Measurements from ENCODE around the gene AFAP1L2. TPM values are rescaled to one million over a fixed set of nuclear protein-coding genes. Genes with fewer than 3 reads are reported as not detected.
A peak's percentile ranks its signal among the peaks of the same experiment; 100 is the strongest.
"Not testable (repeated sequence)": the region's sequence is repeated elsewhere in the genome, so short reads cannot be mapped to it uniquely, and the experiment has no call there.

Gene AFAP1L2
- polyA plus RNA-seq, 4 donors: 1.1 to 7.7 (median 3.3) TPM

GRCh38 chr10:114336823-114337509 is 67.3 kb downstream of the AFAP1L2 start:
- no peaks in the 10 kb centered on the region for H3K9me3 ChIP-seq (ENCODE audit: control insufficient read depth in 2 of 2, insufficient read depth in 1 of 2, low read depth in 1 of 2, low read length in 1 of 2)
- no peak overlapping the region for H3K4me3 ChIP-seq (ENCODE audit: low read depth in 1 of 3, low read length in 3 of 3)
- no peaks in the 10 kb centered on the region for H3K4me1 ChIP-seq (ENCODE audit: control insufficient read depth in 3 of 3, insufficient read depth in 2 of 3, low read depth in 1 of 3, low read length in 2 of 3)
- H3K27me3 ChIP-seq (ENCODE audit: control insufficient read depth in 3 of 3, insufficient read depth in 3 of 3, low read length in 3 of 3): peaks cover 0 to 4% (median 0%) of the 10 kb centered on the region in 3 donors
- peaks cover 0 to 2% (median 0%) of the 10 kb centered on the region in 3 donors for H3K36me3 ChIP-seq (ENCODE audit: control insufficient read depth in 3 of 3, insufficient read depth in 2 of 3, low read depth in 1 of 3, low read length in 3 of 3)
- FAIRE-seq (no peak), DNase-seq (no peak)
- 69 to 78% (median 71%) methylated on average over 10 of the region's 10 CpGs for WGBS, 3 donors
- no peak overlapping the region for H3K27ac ChIP-seq (ENCODE audit: low read depth in 1 of 3, low read length in 2 of 3)

DNA sequence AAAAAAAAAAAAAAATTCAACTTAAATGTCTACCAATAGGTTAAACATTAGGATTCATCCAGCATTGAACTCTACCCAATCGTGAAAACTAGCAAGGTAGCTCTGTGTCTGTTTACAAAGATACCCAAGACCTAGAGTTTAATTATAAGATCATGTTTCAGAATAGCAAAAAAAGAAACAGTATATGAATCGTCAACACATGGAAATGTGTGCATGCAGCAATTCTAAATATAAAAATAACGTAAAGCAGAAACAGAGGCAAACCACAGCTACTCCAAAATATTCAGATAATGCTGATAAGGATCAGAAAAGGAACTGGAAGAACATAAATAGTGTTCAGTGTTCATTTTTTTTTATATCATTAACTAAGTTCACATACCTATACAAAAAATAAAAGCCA is 68.7 kb downstream of the AFAP1L2 start:
- Histone ChIP-seq H3K4me3 (ENCODE audit: low read depth in 1 of 3, low read length in 3 of 3) (no peak overlapping the region), H3K4me1 (ENCODE audit: control insufficient read depth in 3 of 3, insufficient read depth in 2 of 3, low read depth in 1 of 3, low read length in 2 of 3) (no peaks in the 10 kb centered on the region), H3K27me3 (ENCODE audit: control insufficient read depth in 3 of 3, insufficient read depth in 3 of 3, low read length in 3 of 3) (peaks cover 0 to 4% (median 0%) of the 10 kb centered on the region in 3 donors), H3K27ac (ENCODE audit: low read depth in 1 of 3, low read length in 2 of 3) (no peak overlapping the region), H3K9me3 (ENCODE audit: control insufficient read depth in 2 of 2, insufficient read depth in 1 of 2, low read depth in 1 of 2, low read length in 1 of 2) (no peaks in the 10 kb centered on the region), H3K36me3 (ENCODE audit: control insufficient read depth in 3 of 3, insufficient read depth in 2 of 3, low read depth in 1 of 3, low read length in 3 of 3) (peaks cover 0 to 5% (median 0%) of the 10 kb centered on the region in 3 donors)
- DNase-seq (no peak), FAIRE-seq (no peak)
- WGBS, 3 donors: 59 to 78% (median 73%) methylated on average over 3 of the region's 3 CpGs

DNA sequence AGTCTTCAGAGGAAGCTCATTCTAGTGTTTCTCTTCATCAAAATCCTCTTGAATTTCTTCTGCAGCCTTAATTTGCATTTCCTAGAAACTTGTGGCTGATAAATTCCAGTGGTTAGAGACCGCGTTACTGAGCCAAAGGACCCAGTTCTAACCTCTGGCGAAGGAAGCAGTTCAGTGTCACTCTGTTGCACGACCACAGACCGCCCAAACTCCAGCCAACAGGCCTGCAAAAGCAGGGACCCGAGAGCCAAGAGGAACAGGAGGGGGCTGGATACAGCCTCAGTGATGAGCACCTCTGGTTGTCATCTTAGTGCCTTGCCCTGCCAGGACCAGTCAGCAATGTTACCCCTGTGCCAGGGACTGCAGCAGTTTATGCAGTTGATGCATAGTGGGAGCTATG is 70.0 kb downstream of the AFAP1L2 start:
- WGBS, 3 donors: 55 to 85% (median 82%) methylated on average over 6 of the region's 6 CpGs
- H3K9me3 ChIP-seq (ENCODE audit: control insufficient read depth in 2 of 2, insufficient read depth in 1 of 2, low read depth in 1 of 2, low read length in 1 of 2): no peaks in the 10 kb centered on the region
- no peaks in the 10 kb centered on the region for H3K4me1 ChIP-seq (ENCODE audit: control insufficient read depth in 3 of 3, insufficient read depth in 2 of 3, low read depth in 1 of 3, low read length in 2 of 3)
- H3K36me3 ChIP-seq (ENCODE audit: control insufficient read depth in 3 of 3, insufficient read depth in 2 of 3, low read depth in 1 of 3, low read length in 3 of 3): peaks cover 0 to 5% (median 0%) of the 10 kb centered on the region in 3 donors
- peaks cover 0 to 4% (median 0%) of the 10 kb centered on the region in 3 donors for H3K27me3 ChIP-seq (ENCODE audit: control insufficient read depth in 3 of 3, insufficient read depth in 3 of 3, low read length in 3 of 3)
- H3K4me3 ChIP-seq (ENCODE audit: low read depth in 1 of 3, low read length in 3 of 3): no peak overlapping the region
- H3K27ac ChIP-seq (ENCODE audit: low read depth in 1 of 3, low read length in 2 of 3): no peak overlapping the region
- FAIRE-seq (no peak), DNase-seq (no peak)

- WGBS, 3 donors: 88 to 97% (median 89%) methylated on average over 5 of the region's 5 CpGs
Observed at GRCh38 chr10:114333441-114333840, 70.9 kb downstream of the AFAP1L2 start.

GRCh38 chr10:114332301-114333192 is 71.8 kb downstream of the AFAP1L2 start:
- no peak overlapping the region for H3K4me3 ChIP-seq (ENCODE audit: low read depth in 1 of 3, low read length in 3 of 3)
- H3K27ac ChIP-seq (ENCODE audit: low read depth in 1 of 3, low read length in 2 of 3): peak overlapping the region in 1 of 3 donors; percentile 25
- H3K9me3 ChIP-seq (ENCODE audit: control insufficient read depth in 2 of 2, insufficient read depth in 1 of 2, low read depth in 1 of 2, low read length in 1 of 2): no peaks in the 10 kb centered on the region
- peaks cover 0 to 4% (median 0%) of the 10 kb centered on the region in 3 donors for H3K27me3 ChIP-seq (ENCODE audit: control insufficient read depth in 3 of 3, insufficient read depth in 3 of 3, low read length in 3 of 3)
- H3K36me3 ChIP-seq (ENCODE audit: control insufficient read depth in 3 of 3, insufficient read depth in 2 of 3, low read depth in 1 of 3, low read length in 3 of 3): peaks cover 0 to 5% (median 0%) of the 10 kb centered on the region in 3 donors
- no peaks in the 10 kb centered on the region for H3K4me1 ChIP-seq (ENCODE audit: control insufficient read depth in 3 of 3, insufficient read depth in 2 of 3, low read depth in 1 of 3, low read length in 2 of 3)
- no peak for DNase-seq
- FAIRE-seq: no peak
- whole genome bisulfite sequencing, 3 donors: 60 to 84% (median 74%) methylated on average over 14 of the region's 14 CpGs

More at GRCh38 chr10:114333441-114333840, 70.9 kb downstream of the AFAP1L2 start:
- not testable (repeated sequence) for H3K27ac ChIP-seq (ENCODE audit: low read depth in 1 of 3, low read length in 2 of 3); H3K27me3 ChIP-seq (ENCODE audit: control insufficient read depth in 3 of 3, insufficient read depth in 3 of 3, low read length in 3 of 3); FAIRE-seq; H3K9me3 ChIP-seq (ENCODE audit: control insufficient read depth in 2 of 2, insufficient read depth in 1 of 2, low read depth in 1 of 2, low read length in 1 of 2); H3K4me3 ChIP-seq (ENCODE audit: low read depth in 1 of 3, low read length in 3 of 3); DNase-seq; H3K36me3 ChIP-seq (ENCODE audit: control insufficient read depth in 3 of 3, insufficient read depth in 2 of 3, low read depth in 1 of 3, low read length in 3 of 3); H3K4me1 ChIP-seq (ENCODE audit: control insufficient read depth in 3 of 3, insufficient read depth in 2 of 3, low read depth in 1 of 3, low read length in 2 of 3)

GRCh38 chr10:114329634-114330365 is 74.5 kb downstream of the AFAP1L2 start:
- no peak for FAIRE-seq
- H3K9me3 ChIP-seq (ENCODE audit: control insufficient read depth in 2 of 2, insufficient read depth in 1 of 2, low read depth in 1 of 2, low read length in 1 of 2): no peaks in the 10 kb centered on the region
- H3K27me3 ChIP-seq (ENCODE audit: control insufficient read depth in 3 of 3, insufficient read depth in 3 of 3, low read length in 3 of 3): no peaks in the 10 kb centered on the region
- H3K4me3 ChIP-seq (ENCODE audit: low read depth in 1 of 3, low read length in 3 of 3): no peak overlapping the region
- DNase-seq: no peak
- 73 to 85% (median 77%) methylated on average over 10 of the region's 10 CpGs for WGBS, 3 donors
- H3K27ac ChIP-seq (ENCODE audit: low read depth in 1 of 3, low read length in 2 of 3): no peak overlapping the region
- no peaks in the 10 kb centered on the region for H3K4me1 ChIP-seq (ENCODE audit: control insufficient read depth in 3 of 3, insufficient read depth in 2 of 3, low read depth in 1 of 3, low read length in 2 of 3)
- peaks cover 0 to 9% (median 0%) of the 10 kb centered on the region in 3 donors for H3K36me3 ChIP-seq (ENCODE audit: control insufficient read depth in 3 of 3, insufficient read depth in 2 of 3, low read depth in 1 of 3, low read length in 3 of 3)

- no peak for FAIRE-seq
- no peak for DNase-seq
- WGBS, 3 donors: 72 to 91% (median 77%) methylated on average over 6 of the region's 6 CpGs
Observed at GRCh38 chr10:114328874-114329273, 75.4 kb downstream of the AFAP1L2 start.

GRCh38 chr10:114328441-114328812 is 75.9 kb downstream of the AFAP1L2 start:
- no peak overlapping the region for H3K4me3 ChIP-seq (ENCODE audit: low read depth in 1 of 3, low read length in 3 of 3)
- no peaks in the 10 kb centered on the region for H3K27me3 ChIP-seq (ENCODE audit: control insufficient read depth in 3 of 3, insufficient read depth in 3 of 3, low read length in 3 of 3)
- WGBS, 3 donors: 80 to 85% (median 83%) methylated on average over 4 to 6 of the region's 6 CpGs
- peaks cover 0 to 10% (median 0%) of the 10 kb centered on the region in 3 donors for H3K36me3 ChIP-seq (ENCODE audit: control insufficient read depth in 3 of 3, insufficient read depth in 2 of 3, low read depth in 1 of 3, low read length in 3 of 3)
- DNase-seq (no peak), FAIRE-seq (no peak)
- no peaks in the 10 kb centered on the region for H3K4me1 ChIP-seq (ENCODE audit: control insufficient read depth in 3 of 3, insufficient read depth in 2 of 3, low read depth in 1 of 3, low read length in 2 of 3)
- peaks cover 0 to 4% of the 10 kb centered on the region in 2 donors for H3K9me3 ChIP-seq (ENCODE audit: control insufficient read depth in 2 of 2, insufficient read depth in 1 of 2, low read depth in 1 of 2, low read length in 1 of 2)
- H3K27ac ChIP-seq (ENCODE audit: low read depth in 1 of 3, low read length in 2 of 3): no peak overlapping the region

More at GRCh38 chr10:114328874-114329273, 75.4 kb downstream of the AFAP1L2 start:
- Histone ChIP-seq H3K27me3 (ENCODE audit: control insufficient read depth in 3 of 3, insufficient read depth in 3 of 3, low read length in 3 of 3) (no peaks in the 10 kb centered on the region), H3K27ac (ENCODE audit: low read depth in 1 of 3, low read length in 2 of 3) (no peak overlapping the region), H3K4me1 (ENCODE audit: control insufficient read depth in 3 of 3, insufficient read depth in 2 of 3, low read depth in 1 of 3, low read length in 2 of 3) (no peaks in the 10 kb centered on the region), H3K9me3 (ENCODE audit: control insufficient read depth in 2 of 2, insufficient read depth in 1 of 2, low read depth in 1 of 2, low read length in 1 of 2) (no peaks in the 10 kb centered on the region), H3K4me3 (ENCODE audit: low read depth in 1 of 3, low read length in 3 of 3) (no peak overlapping the region), H3K36me3 (ENCODE audit: control insufficient read depth in 3 of 3, insufficient read depth in 2 of 3, low read depth in 1 of 3, low read length in 3 of 3) (peaks cover 0 to 10% (median 0%) of the 10 kb centered on the region in 3 donors)
